ENCODE measurements around the gene PRKN.

DNA sequence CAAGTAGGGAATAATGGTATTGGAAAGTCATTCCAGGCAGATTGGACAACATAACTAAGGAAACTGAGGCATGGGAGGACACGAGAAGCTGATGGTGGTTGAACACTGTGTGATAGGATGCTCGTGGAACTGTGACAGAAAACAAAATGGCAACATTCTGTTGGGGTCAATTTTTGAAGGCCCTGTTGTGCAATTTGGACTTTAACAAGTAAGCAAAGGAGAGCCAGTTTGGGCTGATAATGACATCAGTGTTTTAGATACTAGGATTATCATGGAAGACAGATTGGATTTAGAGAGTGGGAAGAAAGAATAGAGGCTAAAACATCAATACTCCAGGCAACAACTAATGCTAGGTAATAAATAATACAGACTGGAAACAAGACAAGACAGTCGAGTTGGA lies 53.1 kb downstream of the PRKN start:
- TF ChIP-seq, protein P1, sequence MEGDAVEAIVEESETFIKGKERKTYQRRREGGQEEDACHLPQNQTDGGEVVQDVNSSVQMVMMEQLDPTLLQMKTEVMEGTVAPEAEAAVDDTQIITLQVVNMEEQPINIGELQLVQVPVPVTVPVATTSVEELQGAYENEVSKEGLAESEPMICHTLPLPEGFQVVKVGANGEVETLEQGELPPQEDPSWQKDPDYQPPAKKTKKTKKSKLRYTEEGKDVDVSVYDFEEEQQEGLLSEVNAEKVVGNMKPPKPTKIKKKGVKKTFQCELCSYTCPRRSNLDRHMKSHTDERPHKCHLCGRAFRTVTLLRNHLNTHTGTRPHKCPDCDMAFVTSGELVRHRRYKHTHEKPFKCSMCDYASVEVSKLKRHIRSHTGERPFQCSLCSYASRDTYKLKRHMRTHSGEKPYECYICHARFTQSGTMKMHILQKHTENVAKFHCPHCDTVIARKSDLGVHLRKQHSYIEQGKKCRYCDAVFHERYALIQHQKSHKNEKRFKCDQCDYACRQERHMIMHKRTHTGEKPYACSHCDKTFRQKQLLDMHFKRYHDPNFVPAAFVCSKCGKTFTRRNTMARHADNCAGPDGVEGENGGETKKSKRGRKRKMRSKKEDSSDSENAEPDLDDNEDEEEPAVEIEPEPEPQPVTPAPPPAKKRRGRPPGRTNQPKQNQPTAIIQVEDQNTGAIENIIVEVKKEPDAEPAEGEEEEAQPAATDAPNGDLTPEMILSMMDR (IDR thresholded peaks at IDR 0.05; ENCODE audit: low read depth, low read length): no peak
- no peak for TF ChIP-seq POLR2A (IDR thresholded peaks at IDR 0.05; ENCODE audit: extremely low read depth, insufficient read length)
- TF ChIP-seq, protein P2, sequence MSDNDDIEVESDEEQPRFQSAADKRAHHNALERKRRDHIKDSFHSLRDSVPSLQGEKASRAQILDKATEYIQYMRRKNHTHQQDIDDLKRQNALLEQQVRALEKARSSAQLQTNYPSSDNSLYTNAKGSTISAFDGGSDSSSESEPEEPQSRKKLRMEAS (IDR thresholded peaks at IDR 0.05; ENCODE audit: low read depth, low read length): no peak
